Effector memory CD4-positive, alpha-beta T cell (primary cell): Measurements from ENCODE around the gene IL1RAPL1.
"Not testable (repeated sequence)": the region's sequence is repeated elsewhere in the genome, so short reads cannot be mapped to it uniquely, and the experiment has no call there.

Source experiments
- DNase-seq, 3 donors: peaks; one replicate each; pipeline ENCODE4 v3.0.0-alpha.2; 2020
- H3K27ac ChIP-seq: 2 replicates; pipeline ENCODE4 v1.7.0; 2013; ENCODE audit warnings: mild to moderate bottlenecking, low read length, moderate library complexity; ENCODE audit not compliant: insufficient read depth, poor library complexity, severe bottlenecking
- H3K27me3 ChIP-seq: replicated peaks from 2 replicates; pipeline ENCODE4 v1.7.0; 2013; ENCODE audit warnings: mild to moderate bottlenecking, low read length; ENCODE audit not compliant: insufficient read depth, control insufficient read depth, poor library complexity, severe bottlenecking
- H3K36me3 ChIP-seq: 2 replicates; pipeline ENCODE4 v1.7.0; 2013; ENCODE audit warnings: mild to moderate bottlenecking, low read length, moderate library complexity; ENCODE audit not compliant: control insufficient read depth, insufficient read depth
- H3K4me1 ChIP-seq: 2 replicates; pipeline ENCODE4 v1.7.0; 2013; ENCODE audit warnings: low read length, mild to moderate bottlenecking; ENCODE audit not compliant: control insufficient read depth, insufficient read depth, poor library complexity, severe bottlenecking
- H3K4me3 ChIP-seq: 2 replicates; pipeline ENCODE4 v1.7.0; 2013; ENCODE audit warnings: low read length, low read depth, mild to moderate bottlenecking; ENCODE audit not compliant: insufficient read depth, poor library complexity, severe bottlenecking
- H3K9me3 ChIP-seq: 2 replicates; pipeline ENCODE4 v1.7.0; 2013; ENCODE audit warnings: mild to moderate bottlenecking, low read length, moderate library complexity; ENCODE audit not compliant: control insufficient read depth

Gene IL1RAPL1

GRCh38 chrX:29113221-29113620 lies 526.0 kb downstream of the IL1RAPL1 start:
- no peak overlapping the region for H3K4me3 ChIP-seq
- H3K4me1 ChIP-seq: no peaks in the 10 kb centered on the region
- H3K27me3 ChIP-seq: no peaks in the 10 kb centered on the region
- no peaks in the 10 kb centered on the region for H3K36me3 ChIP-seq
- no peak overlapping the region for H3K27ac ChIP-seq
- no peak for DNase-seq
- no peaks in the 10 kb centered on the region for H3K9me3 ChIP-seq

GRCh38 chrX:29122817-29123216 lies 535.6 kb downstream of the IL1RAPL1 start:
- not testable (repeated sequence) for H3K27ac ChIP-seq, DNase-seq, H3K27me3 ChIP-seq, H3K4me1 ChIP-seq, H3K36me3 ChIP-seq, H3K9me3 ChIP-seq, H3K4me3 ChIP-seq

GRCh38 chrX:29130905-29131304 lies 543.7 kb downstream of the IL1RAPL1 start:
- DNase-seq: no peak
- H3K4me1 ChIP-seq: no peaks in the 10 kb centered on the region

GRCh38 chrX:29136904-29137303 lies 549.7 kb downstream of the IL1RAPL1 start:
- DNase-seq: no peak
- Histone ChIP-seq H3K9me3 (no peaks in the 10 kb centered on the region), H3K27ac (no peak overlapping the region), H3K27me3 (no peaks in the 10 kb centered on the region), H3K4me3 (no peak overlapping the region), H3K36me3 (no peaks in the 10 kb centered on the region), H3K4me1 (no peaks in the 10 kb centered on the region)

More at GRCh38 chrX:29130905-29131304, 543.7 kb downstream of the IL1RAPL1 start:
- Histone ChIP-seq H3K9me3 (no peaks in the 10 kb centered on the region), H3K27ac (no peak overlapping the region), H3K36me3 (no peaks in the 10 kb centered on the region), H3K4me3 (no peak overlapping the region), H3K27me3 (no peaks in the 10 kb centered on the region)

- H3K9me3 ChIP-seq: no peaks in the 10 kb centered on the region
- no peak for DNase-seq
- H3K27me3 ChIP-seq: no peaks in the 10 kb centered on the region
- H3K27ac ChIP-seq: no peak overlapping the region
- H3K36me3 ChIP-seq: no peaks in the 10 kb centered on the region
- H3K4me1 ChIP-seq: no peaks in the 10 kb centered on the region
- H3K4me3 ChIP-seq: no peak overlapping the region
Measured at GRCh38 chrX:29138003-29138402, 550.8 kb downstream of the IL1RAPL1 start.

GRCh38 chrX:29143356-29143755 lies 556.1 kb downstream of the IL1RAPL1 start:
- no peak for DNase-seq
- no peak overlapping the region for H3K4me3 ChIP-seq
- H3K9me3 ChIP-seq: no peaks in the 10 kb centered on the region
- no peaks in the 10 kb centered on the region for H3K4me1 ChIP-seq
- H3K27ac ChIP-seq: no peak overlapping the region
- H3K36me3 ChIP-seq: no peaks in the 10 kb centered on the region
- no peaks in the 10 kb centered on the region for H3K27me3 ChIP-seq

GRCh38 chrX:29143756-29144155 lies 556.5 kb downstream of the IL1RAPL1 start:
- no peak for DNase-seq
- H3K36me3 ChIP-seq: no peaks in the 10 kb centered on the region
- no peaks in the 10 kb centered on the region for H3K4me1 ChIP-seq
- H3K9me3 ChIP-seq: no peaks in the 10 kb centered on the region
- no peaks in the 10 kb centered on the region for H3K27me3 ChIP-seq
- no peak overlapping the region for H3K4me3 ChIP-seq
- H3K27ac ChIP-seq: no peak overlapping the region

- Histone ChIP-seq H3K27ac (no peak overlapping the region), H3K4me1 (no peaks in the 10 kb centered on the region), H3K36me3 (no peaks in the 10 kb centered on the region), H3K9me3 (no peaks in the 10 kb centered on the region), H3K4me3 (no peak overlapping the region), H3K27me3 (no peaks in the 10 kb centered on the region)
- DNase-seq: no peak
Measured at GRCh38 chrX:29145316-29145715, 558.1 kb downstream of the IL1RAPL1 start.

- H3K4me1 ChIP-seq: no peaks in the 10 kb centered on the region
- H3K27me3 ChIP-seq: no peaks in the 10 kb centered on the region
- no peak overlapping the region for H3K27ac ChIP-seq
- H3K36me3 ChIP-seq: no peaks in the 10 kb centered on the region
- no peak for DNase-seq
- no peak overlapping the region for H3K4me3 ChIP-seq
- H3K9me3 ChIP-seq: no peaks in the 10 kb centered on the region
Measured at GRCh38 chrX:29148511-29148910, 561.3 kb downstream of the IL1RAPL1 start.

- H3K27me3 ChIP-seq: no peaks in the 10 kb centered on the region
- no peak overlapping the region for H3K4me3 ChIP-seq
- no peaks in the 10 kb centered on the region for H3K4me1 ChIP-seq
- DNase-seq: no peak
- no peaks in the 10 kb centered on the region for H3K36me3 ChIP-seq
- H3K9me3 ChIP-seq: no peaks in the 10 kb centered on the region
- no peak overlapping the region for H3K27ac ChIP-seq
Measured at GRCh38 chrX:29155286-29155685, 568.0 kb downstream of the IL1RAPL1 start.

GRCh38 chrX:29172880-29173279 lies 585.6 kb downstream of the IL1RAPL1 start:
- H3K4me1 ChIP-seq: no peaks in the 10 kb centered on the region
- H3K9me3 ChIP-seq: no peaks in the 10 kb centered on the region
- no peak overlapping the region for H3K27ac ChIP-seq
- DNase-seq: no peak
- H3K27me3 ChIP-seq: no peaks in the 10 kb centered on the region
- no peak overlapping the region for H3K4me3 ChIP-seq
- H3K36me3 ChIP-seq: no peaks in the 10 kb centered on the region
